HG03571 (cell line): ENCODE results near the gene ANKRD6.

Source experiments
- ATAC-seq: cut with Tn5 transposase; IDR thresholded peaks from one replicate; pipeline ENCODE4 v1.9.1; 2021; ENCODE audit not compliant: unreplicated experiment

ANKRD6 gene

DNA sequence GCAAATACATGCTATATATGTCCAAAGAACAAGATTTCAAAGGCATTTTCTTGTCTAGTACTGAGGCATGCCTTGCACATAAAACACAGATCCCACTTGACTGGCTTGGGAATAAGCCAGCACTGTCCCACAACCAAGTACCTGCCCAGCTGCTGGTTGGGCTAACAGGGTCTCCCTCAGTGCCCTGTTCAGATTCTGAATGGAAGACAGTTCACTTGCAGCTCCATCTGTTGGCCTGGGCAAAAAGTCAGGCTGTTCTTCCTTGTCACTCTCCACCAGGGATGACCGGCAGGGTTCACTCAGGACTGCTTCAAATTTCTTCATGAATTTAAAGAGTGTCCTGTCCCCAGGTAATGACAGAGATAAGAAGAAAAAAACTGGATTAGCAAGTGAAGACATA lies 250.0 kb downstream of the ANKRD6 start:
- no peak for ATAC-seq
